Measurements from ENCODE around the gene SPOP.

GRCh38 chr17:49690256-49690655, 12.4 kb upstream of the SPOP start:
- TF ChIP-seq CTCF (IDR thresholded peaks at IDR 0.05) = no peak
- TF ChIP-seq ZFX (IDR thresholded peaks at IDR 0.05; ENCODE audit: borderline replicate concordance) = no peak
